Endothelial cell of umbilical vein (primary cell): Measurements from ENCODE around the gene SH3RF1.
"Not testable (repeated sequence)": the region's sequence is repeated elsewhere in the genome, so short reads cannot be mapped to it uniquely, and the experiment has no call there.

ENCODE experiments used
- EZH2 ChIP-seq: IDR thresholded peaks from 2 replicates; pipeline ENCODE4 v1.6.1; 2012; ENCODE audit warnings: borderline replicate concordance, low read depth, mild to moderate bottlenecking, moderate library complexity, low read length, inconsistent platforms; ENCODE audit not compliant: severe bottlenecking
- FOS ChIP-seq: IDR thresholded peaks from 2 replicates; pipeline ENCODE4 v1.6.1; 2011; ENCODE audit warnings: mild to moderate bottlenecking, low read length, moderate library complexity, borderline replicate concordance; ENCODE audit not compliant: insufficient read depth
- TF ChIP-seq, protein P1 (sequence below), 2 donors: IDR thresholded peaks; 1 replicate in 1 of 2; 2 replicates in 1 of 2; pipeline ENCODE4 v1.5.1; 2011; ENCODE audit warnings: low read length in 2 of 2, mild to moderate bottlenecking in 2 of 2, moderate library complexity in 2 of 2, control low read depth in 1 of 2, inconsistent platforms in 1 of 2, low read depth in 1 of 2; ENCODE audit not compliant: insufficient read depth in 1 of 2; ENCODE audit errors: extremely low read depth in 1 of 2

DNA sequence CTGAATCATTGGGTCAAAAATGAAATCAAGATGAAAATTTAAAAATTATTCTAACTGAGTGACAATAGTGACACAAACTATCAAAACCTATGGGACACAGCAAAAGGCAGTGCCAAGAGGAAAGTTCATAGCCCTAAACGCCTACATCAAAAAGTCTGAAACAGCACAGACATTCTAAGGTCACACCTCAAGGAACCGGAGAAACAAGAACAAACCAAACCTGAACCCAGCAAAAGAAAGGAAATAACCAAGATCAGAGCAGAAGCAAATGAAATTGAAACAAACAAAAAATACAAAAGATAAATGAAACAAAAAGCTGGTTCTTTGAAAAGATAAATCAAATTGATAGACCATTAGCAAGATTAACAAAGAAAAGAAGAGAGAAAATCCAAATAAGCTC lies 80.8 kb downstream of the SH3RF1 start:
- TF ChIP-seq, protein P1, sequence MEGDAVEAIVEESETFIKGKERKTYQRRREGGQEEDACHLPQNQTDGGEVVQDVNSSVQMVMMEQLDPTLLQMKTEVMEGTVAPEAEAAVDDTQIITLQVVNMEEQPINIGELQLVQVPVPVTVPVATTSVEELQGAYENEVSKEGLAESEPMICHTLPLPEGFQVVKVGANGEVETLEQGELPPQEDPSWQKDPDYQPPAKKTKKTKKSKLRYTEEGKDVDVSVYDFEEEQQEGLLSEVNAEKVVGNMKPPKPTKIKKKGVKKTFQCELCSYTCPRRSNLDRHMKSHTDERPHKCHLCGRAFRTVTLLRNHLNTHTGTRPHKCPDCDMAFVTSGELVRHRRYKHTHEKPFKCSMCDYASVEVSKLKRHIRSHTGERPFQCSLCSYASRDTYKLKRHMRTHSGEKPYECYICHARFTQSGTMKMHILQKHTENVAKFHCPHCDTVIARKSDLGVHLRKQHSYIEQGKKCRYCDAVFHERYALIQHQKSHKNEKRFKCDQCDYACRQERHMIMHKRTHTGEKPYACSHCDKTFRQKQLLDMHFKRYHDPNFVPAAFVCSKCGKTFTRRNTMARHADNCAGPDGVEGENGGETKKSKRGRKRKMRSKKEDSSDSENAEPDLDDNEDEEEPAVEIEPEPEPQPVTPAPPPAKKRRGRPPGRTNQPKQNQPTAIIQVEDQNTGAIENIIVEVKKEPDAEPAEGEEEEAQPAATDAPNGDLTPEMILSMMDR (IDR thresholded peaks at IDR 0.05; ENCODE audit: extremely low read depth in 1 of 2, insufficient read depth in 1 of 2, low read depth in 1 of 2, low read length in 2 of 2): not testable (repeated sequence)
- TF ChIP-seq FOS, EZH2: not testable (repeated sequence)
